H9 (cell line): ENCODE results near the gene TBC1D2. TPM values are rescaled to one million over a fixed set of nuclear protein-coding genes. Genes with fewer than 3 reads are reported as not detected.

ENCODE experiments used
- DNase-seq: peaks from one replicate; pipeline ENCODE4 v3.0.0-alpha.2; 2017
- H2AFZ ChIP-seq: one replicate; pipeline ENCODE4 v1.6.1; 2013; ENCODE audit warnings: mild to moderate bottlenecking, low read length, control low read depth, moderate library complexity
- H2AK5ac ChIP-seq: 2 replicates; pipeline ENCODE4 v1.6.1; 2013; ENCODE audit warnings: low read length, control low read depth, mixed read lengths; ENCODE audit not compliant: insufficient read length
- H2BK120ac ChIP-seq: one replicate; pipeline ENCODE4 v1.6.1; 2013; ENCODE audit warnings: low read depth, mild to moderate bottlenecking, low read length, control low read depth, inconsistent platforms; ENCODE audit not compliant: poor library complexity, severe bottlenecking
- H2BK12ac ChIP-seq: 2 replicates; pipeline ENCODE4 v1.6.1; 2013; ENCODE audit warnings: low read length, control low read depth, mixed read lengths, low read depth; ENCODE audit not compliant: insufficient read length
- H2BK15ac ChIP-seq: 2 replicates; pipeline ENCODE4 v1.6.1; 2013; ENCODE audit warnings: low read depth, low read length, control low read depth
- H2BK20ac ChIP-seq: one replicate; pipeline ENCODE4 v1.6.1; 2013; ENCODE audit warnings: low read depth, mild to moderate bottlenecking, low read length, control low read depth, inconsistent platforms; ENCODE audit not compliant: poor library complexity, severe bottlenecking
- H2BK5ac ChIP-seq: 2 replicates; pipeline ENCODE4 v1.6.1; 2013; ENCODE audit warnings: low read length, control low read depth, mixed read lengths; ENCODE audit not compliant: insufficient read length
- H3K14ac ChIP-seq: 2 replicates; pipeline ENCODE4 v1.6.1; 2013; ENCODE audit warnings: low read length, control low read depth; ENCODE audit not compliant: insufficient read depth
- H3K18ac ChIP-seq: 2 replicates; pipeline ENCODE4 v1.6.1; 2013; ENCODE audit warnings: low read depth, mild to moderate bottlenecking, mixed read lengths, low read length, control low read depth; ENCODE audit not compliant: insufficient read length
- H3K23ac ChIP-seq: 2 replicates; pipeline ENCODE4 v1.6.1; 2013; ENCODE audit warnings: low read length, control low read depth, mixed read lengths, low read depth; ENCODE audit not compliant: insufficient read length
- H3K23me2 ChIP-seq: 2 replicates; pipeline ENCODE4 v1.6.1; 2013; ENCODE audit warnings: low read depth, mild to moderate bottlenecking, mixed read lengths, low read length, control low read depth; ENCODE audit not compliant: insufficient read length, poor library complexity, severe bottlenecking
- H3K27ac ChIP-seq: 2 replicates; pipeline ENCODE4 v1.5.1; 2013; ENCODE audit warnings: low read length, control low read depth, mixed read lengths, low read depth; ENCODE audit not compliant: insufficient read length
- H3K27me3 ChIP-seq: 2 replicates; pipeline ENCODE4 v1.6.1; 2013; ENCODE audit warnings: low read length, control low read depth, inconsistent platforms; ENCODE audit not compliant: insufficient read depth
- H3K4ac ChIP-seq: 2 replicates; pipeline ENCODE4 v1.6.1; 2013; ENCODE audit warnings: low read depth, mild to moderate bottlenecking, control low read depth, inconsistent platforms, low read length, moderate library complexity
- H3K4me1 ChIP-seq: 2 replicates; pipeline ENCODE4 v1.6.1; 2013; ENCODE audit warnings: low read length, control low read depth, inconsistent platforms; ENCODE audit not compliant: insufficient read depth
- H3K4me2 ChIP-seq: 2 replicates; pipeline ENCODE4 v1.6.1; 2013; ENCODE audit warnings: low read length, control low read depth, mixed read lengths; ENCODE audit not compliant: insufficient read length, insufficient read depth
- H3K56ac ChIP-seq: 2 replicates; pipeline ENCODE4 v1.6.1; 2013; ENCODE audit warnings: low read depth, mild to moderate bottlenecking, mixed read lengths, low read length, control low read depth; ENCODE audit not compliant: insufficient read length
- H3K79me1 ChIP-seq: 2 replicates; pipeline ENCODE4 v1.6.1; 2013; ENCODE audit warnings: low read depth, mild to moderate bottlenecking, moderate library complexity, low read length, control low read depth, inconsistent platforms; ENCODE audit not compliant: insufficient read depth, poor library complexity, severe bottlenecking
- H3K79me2 ChIP-seq: 2 replicates; pipeline ENCODE4 v1.6.1; 2013; ENCODE audit warnings: low read length, control low read depth, inconsistent platforms; ENCODE audit not compliant: insufficient read depth
- H3K9ac ChIP-seq: 2 replicates; pipeline ENCODE4 v1.6.1; 2013; ENCODE audit warnings: low read length, control low read depth, mixed read lengths; ENCODE audit not compliant: insufficient read length; ENCODE audit errors: extremely low read depth
- H3K9me3 ChIP-seq: one replicate; pipeline ENCODE4 v1.6.1; 2013; ENCODE audit warnings: low read depth, low read length, inconsistent platforms; ENCODE audit not compliant: control insufficient read depth
- H3T11ph ChIP-seq: one replicate; pipeline ENCODE4 v1.6.1; 2013; ENCODE audit warnings: mild to moderate bottlenecking, low read length, control low read depth, inconsistent platforms
- H4K20me1 ChIP-seq: one replicate; pipeline ENCODE4 v1.6.1; 2013; ENCODE audit not compliant: control insufficient read depth, insufficient read length, insufficient read depth
- H4K5ac ChIP-seq: 2 replicates; pipeline ENCODE4 v1.6.1; 2013; ENCODE audit warnings: low read depth, mild to moderate bottlenecking, mixed read lengths, low read length, control low read depth; ENCODE audit not compliant: insufficient read length
- H4K8ac ChIP-seq: replicated peaks from 2 replicates; pipeline ENCODE4 v1.6.1; 2013; ENCODE audit warnings: low read length, control low read depth, mixed read lengths, low read depth; ENCODE audit not compliant: insufficient read length
- H4K91ac ChIP-seq: 2 replicates; pipeline ENCODE4 v1.6.1; 2013; ENCODE audit warnings: low read depth, mild to moderate bottlenecking, moderate library complexity, mixed read lengths, low read length, control low read depth; ENCODE audit not compliant: insufficient read length
- H3K27ac Mint-ChIP-seq, 3 experiments: 2 replicates in 2 of 3; 3 replicates in 1 of 3; pipeline ENCODE4 v1.8.0; 2020 to 2021; ENCODE audit warnings: mixed read lengths in 3 of 3, mild to moderate bottlenecking in 1 of 3, moderate library complexity in 1 of 3
- H3K27me3 Mint-ChIP-seq: 2 replicates; pipeline ENCODE4 v1.8.0; 2021; ENCODE audit warnings: low read depth, mild to moderate bottlenecking, moderate library complexity, mixed read lengths
- H3K36me3 Mint-ChIP-seq, 3 experiments: 2 replicates in 2 of 3; 3 replicates in 1 of 3; pipeline ENCODE4 v1.8.0; 2020 to 2021; ENCODE audit warnings: low read depth in 3 of 3, mixed read lengths in 3 of 3; ENCODE audit not compliant: insufficient read depth in 1 of 3
- H3K4me1 Mint-ChIP-seq, 2 experiments: 2 replicates each; pipeline ENCODE4 v1.8.0; 2020; ENCODE audit warnings: mixed read lengths in 2 of 2
- H3K4me3 Mint-ChIP-seq, 2 experiments: 2 replicates in 1 of 2; 3 replicates in 1 of 2; pipeline ENCODE4 v1.8.0; 2020 to 2021; ENCODE audit warnings: mild to moderate bottlenecking in 2 of 2, mixed read lengths in 2 of 2, moderate library complexity in 1 of 2
- H3K9me3 Mint-ChIP-seq, 2 experiments: 2 replicates in 1 of 2; 3 replicates in 1 of 2; pipeline ENCODE4 v1.8.0; 2020; ENCODE audit warnings: mild to moderate bottlenecking in 2 of 2, mixed read lengths in 2 of 2, moderate library complexity in 1 of 2
- WGBS: extraction: QIAGEN DNeasy Blood & Tissue Kit; methylation state at CpG from one replicate; pipeline ENCODE4 v1.1.7; 2013; ENCODE audit warnings: missing lambda C conversion rate, low lambda C conversion rate, mixed read lengths; ENCODE audit not compliant: insufficient read length; ENCODE audit errors: extremely low coverage; 5-methylcytosine and 5-hydroxymethylcytosine counted together
- total RNA-seq: library from RNA; stranded (reverse); gene quantifications from 2 replicates; pipeline ENCODE4 v1.2.1, GENCODE V29; 2021
- TF ChIP-seq, protein P1 (sequence below): fragments of 200-600 bp; sonication (generic); conservative IDR thresholded peaks from 3 replicates; pipeline ENCODE4 v1.8.0; 2021; ENCODE audit warnings: antibody characterized with exemption, mild to moderate bottlenecking

Gene TBC1D2
- total RNA-seq, 1 experiment from 2014 or later = 2.9 TPM

DNA sequence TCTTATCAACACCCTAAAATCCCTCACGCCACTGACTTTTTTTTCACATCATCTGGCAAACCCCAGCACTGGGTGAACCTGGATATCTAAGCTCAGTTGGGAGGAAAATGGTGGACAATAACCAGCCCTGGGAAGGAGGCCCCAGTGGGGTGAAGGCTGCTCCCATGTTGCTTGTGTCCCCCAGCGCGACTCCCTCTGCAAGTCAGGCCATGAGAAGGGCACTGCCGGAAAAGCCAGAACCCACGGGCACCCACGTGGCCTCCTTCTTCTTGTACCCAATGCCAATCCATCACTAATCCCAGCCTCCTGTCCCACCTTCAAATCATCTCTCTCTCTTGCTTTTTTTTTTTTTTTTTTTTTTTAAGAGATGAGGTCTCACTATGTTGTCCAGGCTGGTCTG is 74.5 kb downstream of the TBC1D2 start:
- no peaks in the 10 kb centered on the region for H3K9me3 ChIP-seq
- H3K9ac ChIP-seq = no peak overlapping the region
- no peaks in the 10 kb centered on the region for H3K79me1 ChIP-seq
- no peak overlapping the region for H3K4me2 ChIP-seq
- no peak overlapping the region for H2BK15ac ChIP-seq
- WGBS = no CpG with 5 or more reads among the region's 6 CpGs
- H2BK120ac ChIP-seq = no peak overlapping the region
- no peaks in the 10 kb centered on the region for H4K20me1 ChIP-seq
- TF ChIP-seq, protein P1, sequence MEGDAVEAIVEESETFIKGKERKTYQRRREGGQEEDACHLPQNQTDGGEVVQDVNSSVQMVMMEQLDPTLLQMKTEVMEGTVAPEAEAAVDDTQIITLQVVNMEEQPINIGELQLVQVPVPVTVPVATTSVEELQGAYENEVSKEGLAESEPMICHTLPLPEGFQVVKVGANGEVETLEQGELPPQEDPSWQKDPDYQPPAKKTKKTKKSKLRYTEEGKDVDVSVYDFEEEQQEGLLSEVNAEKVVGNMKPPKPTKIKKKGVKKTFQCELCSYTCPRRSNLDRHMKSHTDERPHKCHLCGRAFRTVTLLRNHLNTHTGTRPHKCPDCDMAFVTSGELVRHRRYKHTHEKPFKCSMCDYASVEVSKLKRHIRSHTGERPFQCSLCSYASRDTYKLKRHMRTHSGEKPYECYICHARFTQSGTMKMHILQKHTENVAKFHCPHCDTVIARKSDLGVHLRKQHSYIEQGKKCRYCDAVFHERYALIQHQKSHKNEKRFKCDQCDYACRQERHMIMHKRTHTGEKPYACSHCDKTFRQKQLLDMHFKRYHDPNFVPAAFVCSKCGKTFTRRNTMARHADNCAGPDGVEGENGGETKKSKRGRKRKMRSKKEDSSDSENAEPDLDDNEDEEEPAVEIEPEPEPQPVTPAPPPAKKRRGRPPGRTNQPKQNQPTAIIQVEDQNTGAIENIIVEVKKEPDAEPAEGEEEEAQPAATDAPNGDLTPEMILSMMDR = no peak
- Mint-ChIP-seq H3K4me1 (peaks cover 11 to 13% of the 10 kb centered on the region in 2 experiments), H3K27ac (no peak overlapping the region), H3K27me3 (no peaks in the 10 kb centered on the region), H3K4me3 (no peak overlapping the region), H3K36me3 (peaks cover 0 to 1% (median 0%) of the 10 kb centered on the region in 3 experiments; a peak in 1 of 7 replicates), H3K9me3 (no peaks in the 10 kb centered on the region)
- H3K18ac ChIP-seq = no peak overlapping the region
- no peak overlapping the region for H3K4ac ChIP-seq
- no peak overlapping the region for H2AFZ ChIP-seq
- H3K14ac ChIP-seq = no peak overlapping the region
- peaks cover 6% of the 10 kb centered on the region; the same call in 1 of the 2 replicates for H3K79me2 ChIP-seq
- no peak overlapping the region for H3K56ac ChIP-seq
- H2BK12ac ChIP-seq = no peak overlapping the region
- no peak overlapping the region for H3T11ph ChIP-seq
- no peak for DNase-seq
- no peak overlapping the region for H2BK20ac ChIP-seq
- no peaks in the 10 kb centered on the region for H3K23me2 ChIP-seq
- H3K27ac ChIP-seq = no peak overlapping the region
- no peak overlapping the region for H4K8ac ChIP-seq
- no peak overlapping the region for H3K23ac ChIP-seq
- H4K5ac ChIP-seq = no peak overlapping the region
- no peak overlapping the region for H2AK5ac ChIP-seq
- no peaks in the 10 kb centered on the region for H3K27me3 ChIP-seq
- no peak overlapping the region for H4K91ac ChIP-seq
- no peaks in the 10 kb centered on the region; the same call in 1 of the 2 replicates for H3K4me1 ChIP-seq
- H2BK5ac ChIP-seq = no peak overlapping the region
